WTC11 (cell line): ENCODE results near the gene COX6B2. TPM values are rescaled to one million over a fixed set of nuclear protein-coding genes. Genes with fewer than 3 reads are reported as not detected.

ENCODE experiments used
- ATAC-seq: fragments of 200-7000 bp; cut with Tn5 transposase; 2 replicates; pipeline ENCODE4 v1.10.0; 2021; ENCODE audit warnings: mild to moderate bottlenecking, moderate library complexity
- CTCF ChIA-PET: fragments of 300-600 bp; sonication (Branson Sonifier 250); formaldehyde crosslinking; loops from one replicate; lab custom pipeline; 2021; ENCODE audit warnings: antibody characterized with exemption; lab: Charles Lee
- POLR2A ChIA-PET: fragments of 350-600 bp; sonication (Branson Sonifier 250); formaldehyde crosslinking; loops from one replicate; lab custom pipeline; 2021; ENCODE audit warnings: antibody characterized with exemption; lab: Charles Lee
- DNase-seq: peaks from one replicate; pipeline ENCODE4 v3.0.0; 2021; ENCODE audit warnings: low spot score
- H3K27ac Mint-ChIP-seq: 2 replicates; pipeline ENCODE4 v1.8.0; 2021; ENCODE audit warnings: mixed read lengths
- H3K27me3 Mint-ChIP-seq: 2 replicates; pipeline ENCODE4 v1.8.0; 2021; ENCODE audit warnings: low read depth, mild to moderate bottlenecking, moderate library complexity, mixed read lengths
- H3K36me3 Mint-ChIP-seq: 2 replicates; pipeline ENCODE4 v1.8.0; 2021; ENCODE audit warnings: mixed read lengths
- H3K4me1 Mint-ChIP-seq: 2 replicates; pipeline ENCODE4 v1.8.0; 2022; ENCODE audit warnings: mixed read lengths
- H3K4me3 Mint-ChIP-seq: 2 replicates; pipeline ENCODE4 v1.8.0; 2021; ENCODE audit warnings: mild to moderate bottlenecking, moderate library complexity, mixed read lengths
- H3K9me3 Mint-ChIP-seq: 2 replicates; pipeline ENCODE4 v1.8.0; 2021; ENCODE audit warnings: mixed read lengths
- E2F5 ChIP-seq: sonication (generic); formaldehyde crosslinking; IDR thresholded peaks from 2 replicates; pipeline ENCODE4 v1.8.1; 2022; ENCODE audit warnings: mild to moderate bottlenecking, moderate library complexity, missing genetic modification reagents
- ESRRA ChIP-seq: sonication (generic); formaldehyde crosslinking; IDR thresholded peaks from 2 replicates; pipeline ENCODE4 v1.8.1; 2022; ENCODE audit warnings: mild to moderate bottlenecking, missing genetic modification reagents, borderline replicate concordance
- ETV6 ChIP-seq: sonication (generic); formaldehyde crosslinking; IDR thresholded peaks from 2 replicates; pipeline ENCODE4 v1.8.1; 2022; ENCODE audit warnings: mild to moderate bottlenecking, missing genetic modification reagents
- FOXJ3 ChIP-seq: sonication (generic); formaldehyde crosslinking; IDR thresholded peaks from 2 replicates; pipeline ENCODE4 v1.9.0; 2021; ENCODE audit warnings: missing genetic modification reagents, mild to moderate bottlenecking, borderline replicate concordance
- GTF2I ChIP-seq: fragments of 250-450 bp; sonication (Bioruptor Pico); conservative IDR thresholded peaks from 2 replicates; pipeline ENCODE4 v1.4.0; 2021; ENCODE audit warnings: mild to moderate bottlenecking
- IRF1 ChIP-seq: sonication (generic); formaldehyde crosslinking; IDR thresholded peaks from 2 replicates; pipeline ENCODE4 v1.8.0; 2023; ENCODE audit warnings: missing genetic modification reagents
- JAZF1 ChIP-seq: fragments of 250-450 bp; sonication (Bioruptor Pico); IDR thresholded peaks from 2 replicates; pipeline ENCODE4 v1.9.0; 2021; ENCODE audit warnings: moderate library complexity, mild to moderate bottlenecking, inconsistent platforms
- MAX ChIP-seq: sonication (generic); formaldehyde crosslinking; IDR thresholded peaks from 2 replicates; pipeline ENCODE4 v1.8.0; 2022; ENCODE audit warnings: mild to moderate bottlenecking, missing genetic modification reagents
- NFATC4 ChIP-seq: fragments of 250-450 bp; sonication (Bioruptor Pico); IDR thresholded peaks from 2 replicates; pipeline ENCODE4 v1.9.0; 2021; ENCODE audit warnings: mild to moderate bottlenecking
- NR1H2 ChIP-seq: sonication (generic); formaldehyde crosslinking; IDR thresholded peaks from 2 replicates; pipeline ENCODE4 v1.9.0; 2021; ENCODE audit warnings: mild to moderate bottlenecking, moderate library complexity, missing genetic modification reagents
- PRRX2 ChIP-seq: fragments of 250-450 bp; sonication (Bioruptor Pico); IDR thresholded peaks from 2 replicates; pipeline ENCODE4 v1.8.0; 2021; ENCODE audit warnings: mild to moderate bottlenecking
- RELA ChIP-seq: sonication (generic); formaldehyde crosslinking; IDR thresholded peaks from 2 replicates; pipeline ENCODE4 v1.8.1; 2022; ENCODE audit warnings: missing genetic modification reagents, mild to moderate bottlenecking, borderline replicate concordance
- USF2 ChIP-seq: sonication (generic); formaldehyde crosslinking; IDR thresholded peaks from 2 replicates; pipeline ENCODE4 v1.8.1; 2023; ENCODE audit warnings: mild to moderate bottlenecking, missing genetic modification reagents, moderate library complexity
- ZBTB21 ChIP-seq: sonication (generic); formaldehyde crosslinking; IDR thresholded peaks from 2 replicates; pipeline ENCODE4 v1.8.1; 2023; ENCODE audit warnings: mild to moderate bottlenecking, missing genetic modification reagents, borderline replicate concordance
- ZNF281 ChIP-seq: sonication (generic); formaldehyde crosslinking; IDR thresholded peaks from 2 replicates; pipeline ENCODE4 v1.8.0; 2023; ENCODE audit warnings: mild to moderate bottlenecking, missing genetic modification reagents
- ZNF317 ChIP-seq: sonication (generic); formaldehyde crosslinking; IDR thresholded peaks from 2 replicates; pipeline ENCODE4 v1.8.1; 2023; ENCODE audit warnings: low read depth, mild to moderate bottlenecking, moderate library complexity, missing genetic modification reagents, borderline replicate concordance
- ZNF425 ChIP-seq: fragments of 250-450 bp; sonication (Bioruptor Pico); conservative IDR thresholded peaks from 2 replicates; pipeline ENCODE4 v1.9.0; 2021; ENCODE audit warnings: mild to moderate bottlenecking
- total RNA-seq: library from RNA; stranded (reverse); gene quantifications from 3 replicates; pipeline ENCODE4 v1.2.3, GENCODE V29; 2021

Gene COX6B2
- total RNA-seq, 1 experiment from 2014 or later: 4.3 TPM

GRCh38 chr19:55353356-55353802, 1.1 kb downstream of the COX6B2 start:
- Mint-ChIP-seq H3K36me3 (no peaks in the 10 kb centered on the region), H3K27me3 (peaks cover 77% of the 10 kb centered on the region), H3K4me3 (peak overlapping the region; percentile 69)
- no peak for DNase-seq
- POLR2A ChIA-PET: interaction anchor here (0.6 to 1.6 kb wide), 3 partner anchors 13 to 16 kb away, joined by 3 to 5 read pairs (median 3); partner anchors contain the start of gene IL11
- TF ChIP-seq JAZF1 (CRISPR knock-in tag) (no peak), ETV6 (CRISPR knock-in tag) (no peak), ESRRA (CRISPR knock-in tag) (no peak), USF2 (no peak)
- TF ChIP-seq, all 79 proteins: peak for 0
- Mint-ChIP-seq H3K9me3 (no peaks in the 10 kb centered on the region), H3K4me1 (peaks cover 43% of the 10 kb centered on the region), H3K27ac (no peak overlapping the region)
- peak; percentile 6 for ATAC-seq
- CTCF ChIA-PET: interaction anchor here (0.6 to 1.5 kb wide), 6 partner anchors 9 to 914 kb away, joined by 3 to 5 read pairs (median 3); no protein-coding TSS in a partner anchor

- ATAC-seq (no peak), DNase-seq (no peak)
- no peak for TF ChIP-seq NFATC4 (CRISPR knock-in tag)
- no peak for TF ChIP-seq IRF1
- no peak for TF ChIP-seq RELA (CRISPR knock-in tag)
- TF ChIP-seq GTF2I (CRISPR knock-in tag): no peak
- no peak for TF ChIP-seq ZNF281 (CRISPR knock-in tag)
- TF ChIP-seq NR1H2 (CRISPR knock-in tag): no peak
- TF ChIP-seq E2F5 (CRISPR knock-in tag): no peak
- no peaks in the 10 kb centered on the region for H3K36me3 Mint-ChIP-seq
- ChIA-PET POLR2A (interaction anchor here (1.6 kb wide), 1 partner anchor 13 kb away, joined by 5 read pairs; no protein-coding TSS in a partner anchor), CTCF (interaction anchor here (0.6 to 1.5 kb wide), 5 partner anchors 9 to 913 kb away, joined by 3 to 5 read pairs (median 3); no protein-coding TSS in a partner anchor)
- H3K9me3 Mint-ChIP-seq: no peaks in the 10 kb centered on the region
- H3K27me3 Mint-ChIP-seq: peaks cover 69% of the 10 kb centered on the region
- H3K27ac Mint-ChIP-seq: no peak overlapping the region
- peak overlapping the region; percentile 69 for H3K4me3 Mint-ChIP-seq
- H3K4me1 Mint-ChIP-seq: peaks cover 51% of the 10 kb centered on the region
Observed at GRCh38 chr19:55352549-55353145, 1.9 kb downstream of the COX6B2 start.

GRCh38 chr19:55352040-55352439, 2.5 kb downstream of the COX6B2 start:
- peaks cover 51% of the 10 kb centered on the region for H3K4me1 Mint-ChIP-seq
- H3K4me3 Mint-ChIP-seq: no peak overlapping the region
- no peaks in the 10 kb centered on the region for H3K36me3 Mint-ChIP-seq
- H3K9me3 Mint-ChIP-seq: no peaks in the 10 kb centered on the region
- no peak for DNase-seq
- TF ChIP-seq MAX (CRISPR knock-in tag) (no peak), PRRX2 (CRISPR knock-in tag) (no peak), ZNF317 (no peak), ZBTB21 (no peak), ZNF425 (CRISPR knock-in tag) (no peak), FOXJ3 (no peak)
- TF ChIP-seq, all 79 proteins: peak for 0
- Mint-ChIP-seq H3K27ac (no peak overlapping the region), H3K27me3 (peaks cover 63% of the 10 kb centered on the region)
- ATAC-seq: no peak
- ChIA-PET CTCF (interaction anchor here (1.5 kb wide), 1 partner anchor 51 kb away, joined by 5 read pairs; no protein-coding TSS in a partner anchor), POLR2A (interaction anchor here (1.6 kb wide), 1 partner anchor 13 kb away, joined by 5 read pairs; no protein-coding TSS in a partner anchor)
